ENCODE measurements around the gene CTDSPL. TPM values are rescaled to one million over a fixed set of nuclear protein-coding genes. Genes with fewer than 3 reads are reported as not detected.

CTDSPL gene
- total RNA-seq, 1 experiment from 2014 or later = 6.1 TPM

- ChIA-PET CTCF (interaction anchor here (1.2 to 3.3 kb wide), 3 partner anchors 23 to 32 kb away, joined by 3 to 35 read pairs (median 11); no protein-coding TSS in a partner anchor), POLR2A (ENCODE audit: unreplicated experiment) (no interaction called here)
- TF ChIP-seq EZH2 (IDR thresholded peaks at IDR 0.05; ENCODE audit: low read length, unreplicated experiment) = no peak
- TF ChIP-seq, protein P1, sequence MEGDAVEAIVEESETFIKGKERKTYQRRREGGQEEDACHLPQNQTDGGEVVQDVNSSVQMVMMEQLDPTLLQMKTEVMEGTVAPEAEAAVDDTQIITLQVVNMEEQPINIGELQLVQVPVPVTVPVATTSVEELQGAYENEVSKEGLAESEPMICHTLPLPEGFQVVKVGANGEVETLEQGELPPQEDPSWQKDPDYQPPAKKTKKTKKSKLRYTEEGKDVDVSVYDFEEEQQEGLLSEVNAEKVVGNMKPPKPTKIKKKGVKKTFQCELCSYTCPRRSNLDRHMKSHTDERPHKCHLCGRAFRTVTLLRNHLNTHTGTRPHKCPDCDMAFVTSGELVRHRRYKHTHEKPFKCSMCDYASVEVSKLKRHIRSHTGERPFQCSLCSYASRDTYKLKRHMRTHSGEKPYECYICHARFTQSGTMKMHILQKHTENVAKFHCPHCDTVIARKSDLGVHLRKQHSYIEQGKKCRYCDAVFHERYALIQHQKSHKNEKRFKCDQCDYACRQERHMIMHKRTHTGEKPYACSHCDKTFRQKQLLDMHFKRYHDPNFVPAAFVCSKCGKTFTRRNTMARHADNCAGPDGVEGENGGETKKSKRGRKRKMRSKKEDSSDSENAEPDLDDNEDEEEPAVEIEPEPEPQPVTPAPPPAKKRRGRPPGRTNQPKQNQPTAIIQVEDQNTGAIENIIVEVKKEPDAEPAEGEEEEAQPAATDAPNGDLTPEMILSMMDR (conservative IDR thresholded peaks at IDR 0.05; ENCODE audit: low read depth, low read length) = no peak
- TF ChIP-seq EZH2phosphoT487 (IDR thresholded peaks at IDR 0.05; ENCODE audit: borderline replicate concordance, low read length) = no peak
- Histone ChIP-seq H4K20me1 (ENCODE audit: low read length) (no peaks in the 10 kb centered on the region), H3K27ac (ENCODE audit: low read length) (no peak overlapping the region), H3K4me1 (ENCODE audit: insufficient read depth, low read length) (no peaks in the 10 kb centered on the region), H3K27me3 (ENCODE audit: low read length) (no peaks in the 10 kb centered on the region), H3K9me2 (replicated peaks; ENCODE audit: low read length) (no peaks in the 10 kb centered on the region), H3K4me2 (ENCODE audit: low read length) (no peak overlapping the region), H3K79me2 (ENCODE audit: low read length) (no peaks in the 10 kb centered on the region), H3K9me3 (ENCODE audit: low read length) (no peaks in the 10 kb centered on the region), H3K4me3 (ENCODE audit: low read length) (no peak overlapping the region), H3F3A (ENCODE audit: low read length, unreplicated experiment) (no peaks in the 10 kb centered on the region), H3K9ac (ENCODE audit: low read length) (no peak overlapping the region), H2AFZ (ENCODE audit: low read length) (no peak overlapping the region), H3K36me3 (ENCODE audit: low read depth, low read length) (no peaks in the 10 kb centered on the region)
- ATAC-seq = no peak
- DNase-seq = no peak
- BruUV-seq (replicated peaks) = no TSS peak
- intact Hi-C loops (cut with micrococcal nuclease) = loop anchor here (1.0 to 5.0 kb wide), 3 partner anchors 23 to 324 kb away; no protein-coding TSS in a partner anchor
Observed at GRCh38 chr3:37973246-37974054, 111.8 kb downstream of the CTDSPL start.

DNA sequence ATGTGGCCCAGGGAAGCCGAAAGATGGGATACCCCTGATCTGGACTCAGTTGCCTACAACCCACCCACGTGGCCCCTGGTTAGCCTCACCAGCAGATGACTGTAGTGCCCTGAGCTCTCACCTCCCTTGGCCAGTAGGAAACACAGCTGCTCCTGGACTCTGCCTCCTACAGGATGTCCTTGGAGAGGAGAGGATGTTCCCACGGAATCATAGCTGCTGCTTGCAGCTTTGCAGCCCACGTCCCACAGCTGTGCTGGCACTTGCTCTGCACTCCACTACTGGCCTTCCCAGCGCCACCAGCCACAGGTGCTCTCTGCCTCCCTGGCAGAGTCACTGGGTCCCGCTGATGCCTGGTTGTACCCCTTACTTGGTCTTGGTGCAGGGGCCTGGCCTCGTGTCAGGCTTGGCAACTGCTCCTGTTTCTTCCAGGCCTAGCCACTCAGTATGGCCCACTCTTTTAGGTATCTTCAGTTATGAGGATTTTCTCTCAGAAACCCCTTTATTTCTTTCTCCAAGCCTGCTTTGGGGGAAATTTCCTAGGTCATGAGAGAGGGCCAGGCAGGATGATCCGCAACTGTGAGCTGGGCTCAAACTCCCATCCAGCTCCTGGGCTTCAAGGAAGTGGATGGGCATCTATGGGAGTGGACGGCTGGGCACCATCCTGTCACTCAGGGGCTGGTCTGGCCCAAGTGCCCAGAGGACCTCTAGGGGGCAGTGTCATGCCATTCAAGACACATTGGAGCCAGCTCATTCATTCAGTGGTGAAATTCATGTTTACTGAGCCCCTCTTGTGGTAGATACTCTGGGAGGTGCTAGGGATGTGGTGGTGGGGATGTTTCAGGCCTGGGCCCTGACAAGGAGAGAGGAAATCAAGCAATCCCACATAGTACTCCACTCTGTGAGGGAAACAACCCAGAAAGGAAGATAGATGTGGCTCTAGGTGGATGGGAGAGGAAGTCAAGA lies 112.7 kb downstream of the CTDSPL start:
- intact Hi-C loops (cut with micrococcal nuclease) = loop anchor here (1.0 to 5.0 kb wide), 3 partner anchors 22 to 323 kb away; no protein-coding TSS in a partner anchor
- CTCF ChIA-PET = interaction anchor here (0.6 to 3.3 kb wide), 9 partner anchors 22 to 1203 kb away, joined by 3 to 35 read pairs (median 5); no protein-coding TSS in a partner anchor
- POLR2A ChIA-PET (ENCODE audit: unreplicated experiment) = no interaction called here
- Histone ChIP-seq H2AFZ (ENCODE audit: low read length) (no peak overlapping the region), H3K36me3 (ENCODE audit: low read depth, low read length) (no peaks in the 10 kb centered on the region), H3K79me2 (ENCODE audit: low read length) (no peaks in the 10 kb centered on the region), H3K9me3 (ENCODE audit: low read length) (no peaks in the 10 kb centered on the region), H3K4me1 (ENCODE audit: insufficient read depth, low read length) (no peaks in the 10 kb centered on the region), H4K20me1 (ENCODE audit: low read length) (no peaks in the 10 kb centered on the region), H3K27me3 (ENCODE audit: low read length) (no peaks in the 10 kb centered on the region), H3K4me2 (ENCODE audit: low read length) (no peak overlapping the region), H3K4me3 (ENCODE audit: low read length) (no peak overlapping the region), H3K27ac (ENCODE audit: low read length) (no peak overlapping the region), H3K9me2 (replicated peaks; ENCODE audit: low read length) (no peaks in the 10 kb centered on the region), H3K9ac (ENCODE audit: low read length) (no peak overlapping the region), H3F3A (ENCODE audit: low read length, unreplicated experiment) (no peaks in the 10 kb centered on the region)
- DNase-seq (peak; percentile 74), ATAC-seq (peak; percentile 99)
- TF ChIP-seq, protein P1 (conservative IDR thresholded peaks at IDR 0.05; ENCODE audit: low read depth, low read length) = peak; percentile 98
- no peak for TF ChIP-seq EZH2phosphoT487 (IDR thresholded peaks at IDR 0.05; ENCODE audit: borderline replicate concordance, low read length)
- BruUV-seq (replicated peaks) = no TSS peak
